HFF-Myc (cell line): Measurements from ENCODE around the gene GNG12.

Experiments
- DNase-seq: peaks from one replicate; pipeline ENCODE4 v3.0.0-alpha.2; 2011; ENCODE audit warnings: low read depth; ENCODE audit errors: extremely low read depth
- H3K4me3 ChIP-seq: replicated peaks from 2 replicates; pipeline ENCODE4 v1.5.1; 2011; ENCODE audit warnings: low read depth, mild to moderate bottlenecking, control low read depth, low read length
- CTCF ChIP-seq: IDR thresholded peaks from 2 replicates; pipeline ENCODE4 v1.5.1; 2012; ENCODE audit warnings: mild to moderate bottlenecking, low read depth, low read length, control low read depth; ENCODE audit errors: missing control alignments

GNG12 gene

GRCh38 chr1:67749263-67749843 is 83.9 kb downstream of the GNG12 start:
- DNase-seq = no peak
- 0 out of 2 replicates have a peak overlapping the region, but pooled peaks have one; percentile 7 for H3K4me3 ChIP-seq
- no peak for TF ChIP-seq CTCF

GRCh38 chr1:67748630-67749029 is 84.6 kb downstream of the GNG12 start:
- DNase-seq = peak; percentile 66
- no peak for TF ChIP-seq CTCF
- H3K4me3 ChIP-seq = peak overlapping the region; percentile 15; the same call in 1 of the 2 replicates

- H3K4me3 ChIP-seq = peak overlapping the region; percentile 0; the same call in 1 of the 2 replicates
- TF ChIP-seq CTCF = no peak
- DNase-seq = no peak
Measured at GRCh38 chr1:67747671-67748546, 85.4 kb downstream of the GNG12 start.

- no peak overlapping the region for H3K4me3 ChIP-seq
- DNase-seq = no peak
- no peak for TF ChIP-seq CTCF
Measured at GRCh38 chr1:67745875-67746698, 87.2 kb downstream of the GNG12 start.

GRCh38 chr1:67743072-67743725 is 90.1 kb downstream of the GNG12 start:
- H3K4me3 ChIP-seq = no peak overlapping the region
- no peak for DNase-seq
- TF ChIP-seq CTCF = no peak

GRCh38 chr1:67741736-67742135 is 91.5 kb downstream of the GNG12 start:
- TF ChIP-seq CTCF = no peak
- H3K4me3 ChIP-seq = no peak overlapping the region
- no peak for DNase-seq
